ENCODE data around the gene MDH2.

MDH2 gene

GRCh38 chr7:76063114-76063513 is 15.2 kb downstream of the MDH2 start:
- Histone ChIP-seq H3K9me2 (replicated peaks; ENCODE audit: low read depth, low read length) (no peaks in the 10 kb centered on the region), H3F3A (ENCODE audit: low read depth) (no peaks in the 10 kb centered on the region), H3K36me3 (ENCODE audit: insufficient read depth, low read length) (peaks cover 95% of the 10 kb centered on the region; the same call in 1 of the 2 replicates), H3K79me2 (ENCODE audit: insufficient read depth, low read length) (no peaks in the 10 kb centered on the region), H3K9me3 (ENCODE audit: insufficient read depth, low read depth, low read length) (no peaks in the 10 kb centered on the region), H4K20me1 (ENCODE audit: insufficient read depth, low read length, poor library complexity, severe bottlenecking) (no peaks in the 10 kb centered on the region), H3K4me1 (ENCODE audit: insufficient read depth, low read length, poor library complexity, severe bottlenecking) (no peaks in the 10 kb centered on the region), H3K4me2 (ENCODE audit: low read depth, low read length, poor library complexity, severe bottlenecking) (no peak overlapping the region), H2AFZ (ENCODE audit: low read length) (no peak overlapping the region), H3K9ac (ENCODE audit: low read depth, low read length, poor library complexity, severe bottlenecking) (no peak overlapping the region), H3K4me3 (ENCODE audit: low read length, poor library complexity, severe bottlenecking) (no peak overlapping the region), H3K27me3 (ENCODE audit: insufficient read depth, low read length, poor library complexity, severe bottlenecking) (no peaks in the 10 kb centered on the region)
- TF ChIP-seq CTCF (conservative IDR thresholded peaks at IDR 0.05; ENCODE audit: low read length) (no peak), EZH2phosphoT487 (IDR thresholded peaks at IDR 0.05; ENCODE audit: borderline replicate concordance) (no peak)

GRCh38 chr7:76063525-76063924 is 15.6 kb downstream of the MDH2 start:
- H3K27me3 ChIP-seq (ENCODE audit: insufficient read depth, low read length, poor library complexity, severe bottlenecking) = no peaks in the 10 kb centered on the region
- H3F3A ChIP-seq (ENCODE audit: low read depth) = no peaks in the 10 kb centered on the region
- no peak overlapping the region for H3K9ac ChIP-seq (ENCODE audit: low read depth, low read length, poor library complexity, severe bottlenecking)
- no peak overlapping the region for H3K4me3 ChIP-seq (ENCODE audit: low read length, poor library complexity, severe bottlenecking)
- no peaks in the 10 kb centered on the region for H3K79me2 ChIP-seq (ENCODE audit: insufficient read depth, low read length)
- H4K20me1 ChIP-seq (ENCODE audit: insufficient read depth, low read length, poor library complexity, severe bottlenecking) = no peaks in the 10 kb centered on the region
- H3K4me2 ChIP-seq (ENCODE audit: low read depth, low read length, poor library complexity, severe bottlenecking) = no peak overlapping the region
- no peaks in the 10 kb centered on the region for H3K9me2 ChIP-seq (replicated peaks; ENCODE audit: low read depth, low read length)
- H3K36me3 ChIP-seq (ENCODE audit: insufficient read depth, low read length) = peaks cover 91% of the 10 kb centered on the region; the same call in 1 of the 2 replicates
- H3K9me3 ChIP-seq (ENCODE audit: insufficient read depth, low read depth, low read length) = no peaks in the 10 kb centered on the region
- no peaks in the 10 kb centered on the region for H3K4me1 ChIP-seq (ENCODE audit: insufficient read depth, low read length, poor library complexity, severe bottlenecking)
- no peak for TF ChIP-seq EZH2phosphoT487 (IDR thresholded peaks at IDR 0.05; ENCODE audit: borderline replicate concordance)
- no peak for TF ChIP-seq CTCF (conservative IDR thresholded peaks at IDR 0.05; ENCODE audit: low read length)
- H2AFZ ChIP-seq (ENCODE audit: low read length) = no peak overlapping the region

- TF ChIP-seq CTCF (conservative IDR thresholded peaks at IDR 0.05; ENCODE audit: low read length) (no peak), EZH2phosphoT487 (IDR thresholded peaks at IDR 0.05; ENCODE audit: borderline replicate concordance) (no peak)
- no peaks in the 10 kb centered on the region for H4K20me1 ChIP-seq (ENCODE audit: insufficient read depth, low read length, poor library complexity, severe bottlenecking)
- no peaks in the 10 kb centered on the region for H3K9me2 ChIP-seq (replicated peaks; ENCODE audit: low read depth, low read length)
- H3K9ac ChIP-seq (ENCODE audit: low read depth, low read length, poor library complexity, severe bottlenecking) = no peak overlapping the region
- H2AFZ ChIP-seq (ENCODE audit: low read length) = no peak overlapping the region
- H3K4me1 ChIP-seq (ENCODE audit: insufficient read depth, low read length, poor library complexity, severe bottlenecking) = no peaks in the 10 kb centered on the region
- no peaks in the 10 kb centered on the region for H3K9me3 ChIP-seq (ENCODE audit: insufficient read depth, low read depth, low read length)
- no peaks in the 10 kb centered on the region for H3F3A ChIP-seq (ENCODE audit: low read depth)
- H3K79me2 ChIP-seq (ENCODE audit: insufficient read depth, low read length) = no peaks in the 10 kb centered on the region
- peaks cover 82% of the 10 kb centered on the region; the same call in 1 of the 2 replicates for H3K36me3 ChIP-seq (ENCODE audit: insufficient read depth, low read length)
- no peak overlapping the region for H3K4me3 ChIP-seq (ENCODE audit: low read length, poor library complexity, severe bottlenecking)
- no peak overlapping the region for H3K4me2 ChIP-seq (ENCODE audit: low read depth, low read length, poor library complexity, severe bottlenecking)
- H3K27me3 ChIP-seq (ENCODE audit: insufficient read depth, low read length, poor library complexity, severe bottlenecking) = no peaks in the 10 kb centered on the region
Observed at GRCh38 chr7:76064208-76064970, 16.5 kb downstream of the MDH2 start.

All from Loucy (cell line).